GM23338 (cell line): ENCODE measurements around the gene MYCN.

Experiments
- CTCF ChIP-seq, 2 experiments: fragments of 200-600 bp in 1 of 2; sonication (generic) in 1 of 2; conservative IDR thresholded peaks; 2 replicates each; pipeline versions ENCODE4 v1.5.1 to v1.6.1; 2016 to 2017; ENCODE audit warnings: antibody characterized with exemption in 2 of 2, low read depth in 2 of 2, mild to moderate bottlenecking in 2 of 2, moderate library complexity in 1 of 2
- EZH2 ChIP-seq: fragments of 200-600 bp; sonication (generic); IDR thresholded peaks from one replicate; pipeline ENCODE4 v1.8.0; 2017; ENCODE audit warnings: antibody characterized with exemption, mild to moderate bottlenecking, low read depth; ENCODE audit not compliant: unreplicated experiment
- EZH2phosphoT487 ChIP-seq: fragments of 200-600 bp; sonication (generic); IDR thresholded peaks from one replicate; pipeline ENCODE4 v1.8.1; 2018; ENCODE audit warnings: antibody characterized with exemption; ENCODE audit not compliant: unreplicated experiment
- STAT1 ChIP-seq: IDR thresholded peaks from one replicate; pipeline ENCODE4 v1.6.1; 2016; ENCODE audit warnings: antibody characterized with exemption; ENCODE audit not compliant: unreplicated experiment
- TF ChIP-seq, protein P1 (sequence below): IDR thresholded peaks from 2 replicates; pipeline ENCODE4 v1.6.1; 2016; ENCODE audit warnings: antibody characterized with exemption

DNA sequence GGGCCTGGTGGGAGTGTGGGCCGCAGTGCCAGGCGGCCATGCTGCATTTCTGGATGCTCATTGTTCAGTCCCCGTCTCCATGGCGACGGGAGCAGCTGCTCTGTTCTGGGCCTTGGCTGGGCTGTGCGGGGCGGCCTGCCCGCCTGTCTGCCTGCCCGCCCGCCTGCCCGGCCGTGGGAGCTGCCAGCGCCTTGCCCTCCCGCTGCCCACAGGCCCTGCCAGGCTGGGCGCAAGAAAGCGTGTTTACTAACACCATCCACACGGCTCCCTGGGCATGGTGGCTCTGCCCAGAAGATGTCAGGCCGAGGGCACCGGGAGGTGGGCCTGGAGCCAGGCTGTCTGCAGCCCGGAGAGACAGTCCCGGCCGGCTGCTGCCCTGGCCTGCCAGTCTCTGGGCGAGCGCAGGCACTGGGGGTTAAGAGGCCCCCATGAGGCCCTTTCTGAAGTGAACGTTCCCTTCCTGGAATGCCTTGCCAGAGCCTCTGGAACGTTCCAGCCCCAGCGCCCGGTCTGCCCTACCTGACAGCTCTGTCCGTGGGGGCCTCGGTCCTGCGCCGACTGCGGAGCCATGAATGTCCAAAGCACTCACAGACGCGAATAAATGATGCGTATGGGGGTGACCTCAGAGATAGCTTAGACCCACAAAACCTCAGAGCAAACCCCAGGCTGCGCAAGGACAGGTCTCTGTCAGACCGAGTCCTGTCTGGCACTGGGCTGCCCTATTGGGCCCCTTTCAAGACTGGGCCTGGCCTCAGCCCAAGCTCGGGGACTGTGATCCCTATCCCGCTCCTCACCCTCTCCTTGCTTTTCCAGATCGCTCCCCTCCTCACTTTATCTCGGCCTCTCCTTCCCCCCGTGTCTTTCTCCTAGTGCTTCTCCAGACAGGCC, 44.3 kb downstream of the MYCN start:
- TF ChIP-seq CTCF (conservative IDR thresholded peaks at IDR 0.05; ENCODE audit: low read depth in 2 of 2) (no peak), EZH2 (no peak), EZH2phosphoT487 (no peak), STAT1 (no peak)
- TF ChIP-seq, protein P1, sequence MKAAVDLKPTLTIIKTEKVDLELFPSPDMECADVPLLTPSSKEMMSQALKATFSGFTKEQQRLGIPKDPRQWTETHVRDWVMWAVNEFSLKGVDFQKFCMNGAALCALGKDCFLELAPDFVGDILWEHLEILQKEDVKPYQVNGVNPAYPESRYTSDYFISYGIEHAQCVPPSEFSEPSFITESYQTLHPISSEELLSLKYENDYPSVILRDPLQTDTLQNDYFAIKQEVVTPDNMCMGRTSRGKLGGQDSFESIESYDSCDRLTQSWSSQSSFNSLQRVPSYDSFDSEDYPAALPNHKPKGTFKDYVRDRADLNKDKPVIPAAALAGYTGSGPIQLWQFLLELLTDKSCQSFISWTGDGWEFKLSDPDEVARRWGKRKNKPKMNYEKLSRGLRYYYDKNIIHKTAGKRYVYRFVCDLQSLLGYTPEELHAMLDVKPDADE = no peak
